ENCODE results near the gene C3orf80. TPM values are rescaled to one million over a fixed set of nuclear protein-coding genes. Genes with fewer than 3 reads are reported as not detected.
"Not testable (repeated sequence)": the region's sequence is repeated elsewhere in the genome, so short reads cannot be mapped to it uniquely, and the experiment has no call there.

Gene C3orf80
- not detected for total RNA-seq

DNA sequence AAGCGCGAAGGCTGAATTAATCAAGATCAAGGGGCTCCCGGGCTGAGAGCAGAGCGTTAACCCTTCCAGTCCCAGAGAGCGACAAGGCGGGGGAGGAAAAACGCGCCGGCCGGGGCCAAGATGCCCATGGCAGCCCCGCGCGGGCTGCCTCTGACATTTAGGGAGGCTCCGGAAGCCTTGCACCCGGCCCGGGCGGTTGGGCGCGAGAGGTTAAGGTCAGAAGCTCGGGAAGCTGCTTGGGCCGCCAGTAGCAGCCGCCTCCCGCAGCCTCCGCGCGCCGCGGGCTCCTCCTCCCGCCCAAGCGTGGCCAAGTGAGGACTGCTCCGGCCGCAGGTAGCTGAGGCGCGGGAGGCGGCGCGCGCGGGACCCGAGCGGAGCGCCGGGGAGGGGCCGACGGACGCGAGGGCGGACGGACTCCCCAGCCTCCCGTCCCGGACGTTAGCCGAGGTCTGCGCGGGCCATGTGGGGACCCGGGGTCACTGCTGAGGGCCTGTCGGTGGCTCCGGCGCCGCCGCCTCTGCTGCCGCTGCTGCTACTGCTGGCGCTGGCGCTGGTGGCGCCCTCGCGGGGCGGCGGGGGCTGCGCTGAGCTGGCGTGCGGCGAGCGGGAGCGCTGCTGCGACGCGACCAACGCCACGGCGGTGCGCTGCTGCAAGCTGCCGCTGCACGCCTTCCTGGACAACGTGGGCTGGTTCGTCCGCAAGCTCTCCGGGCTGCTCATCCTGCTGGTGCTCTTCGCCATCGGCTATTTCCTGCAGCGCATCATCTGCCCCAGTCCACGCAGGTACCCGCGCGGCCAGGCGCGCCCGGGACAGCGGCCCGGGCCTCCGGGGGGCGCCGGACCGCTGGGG is at the start of gene C3orf80:
Gene C3orf80 (plus strand): TSS at position 247 of the 850 bp plus-strand sequence. CDS start 214 bp downstream, at position 461.
- Mint-ChIP-seq H3K27me3 (peaks cover 31 to 44% of the 10 kb centered on the region in 2 donors), H3K9me3 (no peaks in the 10 kb centered on the region), H3K27ac (no peak within 1 kb of the TSS), H3K36me3 (no peaks in the 10 kb centered on the region), H3K4me3 (peak within 1 kb of the TSS; percentile 81), H3K4me1 (ENCODE audit: low read depth in 2 of 2) (peaks cover 10 to 18% of the 10 kb centered on the region in 2 donors)
- DNase-seq (ENCODE audit: low spot score) (peak; percentile 63), ATAC-seq (peak; percentile 91)

DNA sequence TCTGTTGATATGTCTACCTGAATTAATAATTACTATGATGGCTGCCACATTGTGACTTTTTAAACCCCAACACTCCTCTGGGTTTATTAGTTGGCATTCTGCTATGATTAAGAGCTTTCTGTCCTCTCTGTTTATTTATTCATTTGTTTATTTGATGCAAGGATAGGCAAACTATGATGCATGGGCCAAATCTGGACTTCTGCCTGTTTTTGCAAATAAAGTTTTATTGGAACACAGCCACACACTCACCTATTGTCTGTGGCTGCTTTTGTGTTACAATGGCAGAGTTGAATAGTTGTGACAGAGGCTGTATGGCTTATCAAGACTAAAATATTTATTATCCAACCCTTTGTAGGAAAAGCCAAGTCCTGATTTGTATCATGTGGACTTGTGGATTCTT is 48.3 kb upstream of the C3orf80 start:
- no peak for ATAC-seq
- no peaks in the 10 kb centered on the region for H3K9me3 Mint-ChIP-seq
- no peak overlapping the region for H3K27ac Mint-ChIP-seq
- H3K4me1 Mint-ChIP-seq (ENCODE audit: low read depth in 2 of 2), result no peaks in the 10 kb centered on the region
- DNase-seq (ENCODE audit: low spot score), result no peak
- peaks cover 4 to 6% of the 10 kb centered on the region in 2 donors for H3K27me3 Mint-ChIP-seq
- no peaks in the 10 kb centered on the region for H3K36me3 Mint-ChIP-seq
- no peak overlapping the region for H3K4me3 Mint-ChIP-seq

DNA sequence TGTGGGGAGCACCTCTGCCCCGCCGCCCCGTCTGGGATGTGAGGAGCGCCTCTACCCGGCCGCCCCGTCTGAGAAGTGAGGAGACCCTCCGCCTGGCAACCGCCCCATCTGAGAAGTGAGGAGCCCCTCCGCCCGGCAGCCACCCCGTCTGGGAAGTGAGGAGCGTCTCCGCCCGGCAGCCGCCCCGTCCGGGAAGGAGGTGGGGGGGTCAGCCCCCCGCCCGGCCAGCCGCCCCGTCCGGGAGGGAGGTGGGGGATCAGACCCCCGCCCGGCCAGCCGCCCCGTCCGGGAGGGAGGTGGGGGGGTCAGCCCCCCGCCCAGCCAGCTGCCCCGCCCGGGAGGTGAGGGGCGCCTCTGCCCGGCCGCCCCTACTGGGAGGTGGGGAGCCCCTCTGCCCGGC is 46.6 kb upstream of the C3orf80 start:
- H3K27me3 Mint-ChIP-seq; ATAC-seq; H3K4me1 Mint-ChIP-seq (ENCODE audit: low read depth in 2 of 2); DNase-seq (ENCODE audit: low spot score); H3K4me3 Mint-ChIP-seq; H3K9me3 Mint-ChIP-seq; H3K27ac Mint-ChIP-seq; H3K36me3 Mint-ChIP-seq: not testable (repeated sequence)

DNA sequence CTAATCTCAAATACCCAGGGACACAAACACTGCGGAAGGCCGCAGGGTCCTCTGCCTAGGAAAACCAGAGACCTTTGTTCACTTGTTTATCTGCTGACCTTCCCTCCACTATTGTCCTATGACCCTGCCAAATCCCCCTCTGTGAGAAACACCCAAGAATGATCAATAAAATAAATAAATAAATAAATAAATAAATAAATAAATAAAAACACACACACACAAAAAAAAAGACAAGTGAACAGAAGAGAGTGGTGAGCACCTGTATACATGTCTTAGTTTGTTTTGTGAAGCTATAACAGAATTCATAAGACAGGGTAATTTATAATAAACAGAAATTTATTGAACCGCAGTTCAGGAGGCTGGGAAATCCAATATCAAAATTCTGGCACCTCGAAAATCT is 45.8 kb upstream of the C3orf80 start:
- H3K4me1 Mint-ChIP-seq (ENCODE audit: low read depth in 2 of 2); H3K36me3 Mint-ChIP-seq: not testable (repeated sequence)

DNA sequence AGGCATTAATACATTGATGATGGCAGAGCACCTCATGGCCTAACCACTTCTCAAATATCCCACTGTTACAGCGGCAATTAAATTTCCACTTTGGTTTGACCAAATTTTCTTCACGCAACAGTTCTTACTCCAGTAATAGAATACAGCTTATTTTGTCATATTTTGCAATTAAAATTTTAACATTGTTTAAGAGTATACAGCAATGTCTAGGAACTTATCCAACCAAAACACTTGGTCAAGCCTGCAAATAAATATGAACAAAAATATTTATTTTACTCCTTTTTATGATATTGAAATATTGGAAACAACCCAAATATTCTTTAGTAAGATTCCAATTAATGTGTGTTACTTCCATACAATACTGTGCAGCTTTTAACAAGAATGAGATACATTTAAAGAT is 45.3 kb upstream of the C3orf80 start:
- H3K4me1 Mint-ChIP-seq (ENCODE audit: low read depth in 2 of 2), result no peaks in the 10 kb centered on the region
- no peaks in the 10 kb centered on the region for H3K36me3 Mint-ChIP-seq
- no peak for DNase-seq (ENCODE audit: low spot score)
- peaks cover 7% of the 10 kb centered on the region in 2 donors for H3K27me3 Mint-ChIP-seq
- H3K4me3 Mint-ChIP-seq, result no peak overlapping the region
- H3K27ac Mint-ChIP-seq, result no peak overlapping the region
- H3K9me3 Mint-ChIP-seq, result no peaks in the 10 kb centered on the region
- no peak for ATAC-seq

More for the DNA sequence above, 45.8 kb upstream of the C3orf80 start:
- H3K9me3 Mint-ChIP-seq; H3K27me3 Mint-ChIP-seq; H3K4me3 Mint-ChIP-seq; H3K27ac Mint-ChIP-seq; DNase-seq (ENCODE audit: low spot score); ATAC-seq: not testable (repeated sequence)

DNA sequence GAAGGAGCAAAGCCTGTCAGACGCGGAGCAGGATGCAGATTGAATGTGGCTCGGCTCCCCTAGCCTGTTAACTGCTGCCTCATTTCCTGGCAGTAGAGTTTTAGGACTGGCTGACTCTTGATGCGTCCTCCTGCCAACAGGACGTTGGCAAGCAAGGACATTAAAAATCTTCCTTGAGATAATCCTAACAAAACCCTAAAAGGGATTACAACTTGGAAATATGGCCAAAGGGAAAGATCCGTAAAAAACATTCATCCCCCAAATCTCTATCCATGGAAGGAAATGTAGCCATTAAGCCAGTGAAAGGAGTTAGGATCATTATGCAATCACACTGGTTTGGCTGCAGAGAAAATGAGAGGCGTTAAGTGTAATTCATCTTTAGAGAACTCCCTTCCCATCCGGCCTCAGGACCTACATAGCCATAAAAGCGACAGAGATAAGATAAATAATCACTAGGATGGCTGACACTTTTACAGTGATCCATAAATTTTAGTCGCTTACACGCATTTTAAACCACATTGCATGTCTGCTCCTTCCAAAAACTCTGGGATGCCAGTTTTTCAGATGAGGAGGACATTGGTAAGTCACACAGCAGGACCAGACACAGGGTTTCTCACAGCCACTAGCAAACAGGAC is 44.5 kb upstream of the C3orf80 start:
- H3K27ac Mint-ChIP-seq, result no peak overlapping the region
- no peaks in the 10 kb centered on the region for H3K4me1 Mint-ChIP-seq (ENCODE audit: low read depth in 2 of 2)
- H3K36me3 Mint-ChIP-seq, result no peaks in the 10 kb centered on the region
- H3K4me3 Mint-ChIP-seq, result no peak overlapping the region
- ATAC-seq (no peak), DNase-seq (ENCODE audit: low spot score) (no peak)
- H3K27me3 Mint-ChIP-seq, result peaks cover 7 to 8% of the 10 kb centered on the region in 2 donors
- no peaks in the 10 kb centered on the region for H3K9me3 Mint-ChIP-seq

DNA sequence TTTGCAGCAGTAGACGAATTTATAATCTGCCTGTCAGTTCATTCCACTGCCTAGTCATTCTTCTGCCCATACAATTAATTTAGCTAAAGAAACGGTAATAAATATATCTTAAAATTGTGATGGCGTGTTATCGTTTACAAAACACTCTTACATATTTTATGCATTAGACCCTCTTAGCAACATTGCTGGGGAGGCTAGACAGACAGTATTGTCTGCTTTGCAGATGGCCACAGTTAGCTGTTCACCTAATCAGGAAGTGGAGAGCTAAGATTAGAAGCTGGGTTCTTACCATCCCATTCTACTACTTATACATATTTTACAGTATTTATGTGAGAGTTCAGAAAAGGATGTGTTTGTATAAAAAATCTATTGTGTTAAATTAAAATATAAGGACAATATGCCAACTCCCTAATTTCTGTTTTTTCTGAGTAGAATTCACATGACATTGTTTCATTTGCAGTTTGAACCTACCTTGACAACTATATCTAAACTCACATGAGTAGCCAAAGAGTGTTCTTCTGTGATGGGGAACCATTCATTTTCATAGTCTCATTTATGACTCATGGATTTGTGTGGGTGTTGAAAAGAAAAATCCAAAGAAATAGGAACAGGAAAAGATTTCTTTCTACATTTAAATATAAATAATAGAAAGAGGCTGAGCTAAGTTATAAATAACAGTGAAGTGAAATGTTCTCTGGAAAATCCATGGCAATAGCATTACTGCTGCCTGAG is 41.7 kb upstream of the C3orf80 start:
- H3K36me3 Mint-ChIP-seq, result no peaks in the 10 kb centered on the region
- DNase-seq (ENCODE audit: low spot score), result no peak
- H3K9me3 Mint-ChIP-seq, result peaks cover 4% of the 10 kb centered on the region
- no peaks in the 10 kb centered on the region for H3K4me1 Mint-ChIP-seq (ENCODE audit: low read depth in 2 of 2)
- H3K27ac Mint-ChIP-seq, result no peak overlapping the region
- peaks cover 7 to 17% of the 10 kb centered on the region in 2 donors for H3K27me3 Mint-ChIP-seq
- ATAC-seq, result no peak
- H3K4me3 Mint-ChIP-seq, result no peak overlapping the region

DNA sequence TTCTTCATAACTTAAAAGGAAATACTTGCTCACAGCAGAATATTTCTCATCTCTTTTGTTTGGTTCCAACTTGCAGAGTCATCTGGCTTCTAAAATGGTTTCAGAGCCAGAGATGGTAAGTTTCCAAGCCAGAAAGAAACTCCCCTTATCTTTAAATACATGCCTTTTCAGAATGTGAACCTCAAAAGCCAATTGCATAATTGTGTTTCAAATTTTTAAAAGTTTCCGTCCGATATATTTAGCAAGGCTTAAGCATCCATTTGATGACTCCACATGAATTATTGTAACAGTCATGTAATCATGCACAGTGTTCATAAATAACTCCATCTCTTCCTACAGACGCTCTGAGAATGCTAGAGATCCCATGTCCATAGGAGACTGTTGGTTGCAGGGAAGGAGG is 40.6 kb upstream of the C3orf80 start:
- Mint-ChIP-seq H3K9me3 (peaks cover 4% of the 10 kb centered on the region), H3K27ac (no peak overlapping the region), H3K4me3 (no peak overlapping the region), H3K36me3 (no peaks in the 10 kb centered on the region), H3K27me3 (peaks cover 12 to 15% of the 10 kb centered on the region in 2 donors), H3K4me1 (ENCODE audit: low read depth in 2 of 2) (no peaks in the 10 kb centered on the region)
- ATAC-seq, result no peak
- no peak for DNase-seq (ENCODE audit: low spot score)

DNA sequence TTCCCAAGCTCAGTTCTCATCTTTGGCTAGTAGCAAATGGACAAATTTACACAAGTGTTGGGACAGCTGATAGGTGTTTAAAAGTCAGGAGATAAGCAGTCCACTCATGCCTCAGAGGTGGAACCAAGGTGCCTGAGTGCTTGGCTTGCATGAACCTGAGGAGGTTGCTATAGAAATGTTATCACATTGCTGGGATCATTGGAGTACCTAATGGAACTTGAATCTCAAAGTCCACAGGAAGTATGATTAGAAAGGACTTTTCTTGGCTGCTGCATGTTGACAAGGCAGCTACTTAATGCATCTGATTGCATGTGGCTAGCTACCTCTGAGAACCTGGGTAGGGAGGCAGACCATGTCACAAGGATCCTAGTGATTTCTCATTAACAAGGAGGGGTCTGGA is 39.5 kb upstream of the C3orf80 start:
- Mint-ChIP-seq H3K27me3 (peaks cover 14 to 16% of the 10 kb centered on the region in 2 donors), H3K36me3 (no peaks in the 10 kb centered on the region), H3K27ac (no peak overlapping the region), H3K4me1 (ENCODE audit: low read depth in 2 of 2) (no peaks in the 10 kb centered on the region), H3K4me3 (no peak overlapping the region), H3K9me3 (peaks cover 4% of the 10 kb centered on the region)
- no peak for ATAC-seq
- no peak for DNase-seq (ENCODE audit: low spot score)

DNA sequence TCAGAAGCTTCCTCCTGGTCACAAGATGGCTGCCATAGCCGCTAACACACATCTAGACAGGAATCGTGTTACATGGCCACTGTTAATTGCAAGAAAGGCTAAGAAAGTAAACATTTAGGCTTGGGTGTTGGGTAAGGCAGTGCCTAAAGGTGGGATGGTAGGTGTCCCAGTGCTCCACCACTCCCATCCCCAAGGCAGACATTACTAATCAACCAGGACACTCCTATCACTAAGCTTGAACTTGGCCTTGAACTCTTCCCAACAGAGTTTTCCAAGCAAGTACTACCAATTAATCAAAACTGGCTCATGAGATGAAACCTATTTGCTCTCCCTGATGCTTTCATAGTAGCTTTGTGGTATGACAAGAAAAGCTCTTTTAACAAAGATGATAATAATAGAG is 37.9 kb upstream of the C3orf80 start:
- H3K4me1 Mint-ChIP-seq (ENCODE audit: low read depth in 2 of 2), result no peaks in the 10 kb centered on the region
- peaks cover 4% of the 10 kb centered on the region for H3K9me3 Mint-ChIP-seq
- ATAC-seq, result no peak
- DNase-seq (ENCODE audit: low spot score), result no peak
- no peak overlapping the region for H3K27ac Mint-ChIP-seq
- no peaks in the 10 kb centered on the region for H3K36me3 Mint-ChIP-seq
- peaks cover 9 to 12% of the 10 kb centered on the region in 2 donors for H3K27me3 Mint-ChIP-seq
- no peak overlapping the region for H3K4me3 Mint-ChIP-seq

DNA sequence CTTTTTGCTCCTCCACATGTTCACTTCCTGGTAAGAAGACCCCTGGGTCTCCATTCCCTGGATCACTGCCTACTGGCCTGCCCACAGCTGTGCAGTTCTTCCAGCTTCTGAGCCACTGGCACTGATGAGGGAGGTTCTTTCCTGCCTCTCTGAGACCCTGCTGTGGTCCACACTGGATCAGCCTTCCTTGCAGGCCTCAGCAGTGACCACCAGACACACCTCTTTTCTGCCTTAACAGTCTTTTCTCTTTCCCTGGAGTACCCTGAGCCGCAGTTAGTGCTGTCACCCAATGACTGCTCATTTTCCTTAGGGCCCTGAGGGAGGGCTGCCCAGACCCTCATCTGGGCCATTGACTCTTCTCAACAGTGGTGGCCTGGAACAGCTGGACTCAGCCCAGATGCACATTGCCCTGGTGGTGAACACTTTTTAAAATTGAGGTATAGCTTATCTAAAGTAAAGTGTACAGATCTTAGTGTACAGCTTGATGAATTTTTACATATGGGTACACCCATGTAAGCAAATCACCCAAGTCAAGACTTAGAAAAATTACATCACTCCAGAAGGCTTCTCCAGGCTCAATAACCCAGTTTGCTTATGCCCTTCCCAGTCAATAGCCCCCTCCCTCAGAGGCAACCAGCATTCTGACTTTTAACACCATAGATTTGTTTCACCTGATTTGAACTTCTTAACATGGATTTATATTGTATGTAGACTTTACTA is 32.8 kb upstream of the C3orf80 start:
- H3K4me3 Mint-ChIP-seq, result no peak overlapping the region
- peaks cover 4 to 9% of the 10 kb centered on the region in 2 donors for H3K27me3 Mint-ChIP-seq
- H3K36me3 Mint-ChIP-seq, result no peaks in the 10 kb centered on the region
- ATAC-seq, result peak in 1 of 2 donors; percentile 37
- H3K4me1 Mint-ChIP-seq (ENCODE audit: low read depth in 2 of 2), result no peaks in the 10 kb centered on the region
- DNase-seq (ENCODE audit: low spot score), result no peak
- H3K9me3 Mint-ChIP-seq, result no peaks in the 10 kb centered on the region
- H3K27ac Mint-ChIP-seq, result no peak overlapping the region

DNA sequence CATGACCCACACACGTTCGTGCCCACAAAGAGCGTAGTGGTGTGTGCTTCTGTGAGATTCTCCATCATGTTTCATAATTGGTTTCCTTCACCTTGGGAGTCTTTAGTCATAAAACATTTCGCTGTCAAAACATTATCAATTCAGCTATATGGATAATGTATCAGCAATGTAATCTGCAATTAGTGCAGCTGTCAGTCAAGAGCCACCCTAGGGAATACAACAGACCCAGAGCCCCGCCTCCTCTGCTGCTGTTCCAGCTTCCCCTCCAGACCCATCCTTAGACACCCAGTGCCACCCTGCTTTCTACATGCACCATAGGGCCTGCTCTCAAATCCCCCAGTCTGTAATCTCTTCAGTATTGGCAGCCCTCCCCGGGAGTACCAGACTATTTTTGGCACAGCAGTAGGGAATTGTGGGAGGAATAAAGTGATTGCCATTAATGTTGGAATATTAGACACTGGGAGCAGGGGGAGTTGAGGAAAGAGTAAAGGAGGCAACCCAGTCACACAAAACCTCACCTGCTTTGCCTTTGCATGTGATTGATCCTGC is 31.5 kb upstream of the C3orf80 start:
- no peak for DNase-seq (ENCODE audit: low spot score)
- no peak for ATAC-seq
- Mint-ChIP-seq H3K9me3 (no peaks in the 10 kb centered on the region), H3K36me3 (no peaks in the 10 kb centered on the region), H3K27ac (no peak overlapping the region), H3K27me3 (peaks cover 4 to 9% of the 10 kb centered on the region in 2 donors), H3K4me1 (ENCODE audit: low read depth in 2 of 2) (no peaks in the 10 kb centered on the region), H3K4me3 (no peak overlapping the region)

DNA sequence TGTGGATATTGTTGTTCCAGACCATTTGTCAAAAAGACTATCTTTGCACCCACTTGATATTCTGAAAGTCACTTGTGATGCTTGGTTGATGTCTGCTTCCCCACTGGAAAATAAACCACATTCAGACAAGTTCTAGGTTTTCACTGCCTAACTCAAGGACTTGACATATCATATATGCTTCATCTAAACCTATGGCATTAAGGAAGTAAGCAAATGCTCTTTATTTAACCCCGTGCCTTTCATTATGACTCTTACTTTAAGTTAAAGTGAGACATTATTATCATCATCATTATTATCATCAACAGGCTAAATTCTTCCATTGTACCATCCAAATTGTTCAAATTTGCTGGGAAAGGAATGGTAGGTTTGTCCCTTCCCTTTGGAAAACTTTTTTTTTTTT is 30.8 kb upstream of the C3orf80 start:
- no peak for ATAC-seq
- Mint-ChIP-seq H3K4me3 (no peak overlapping the region), H3K27me3 (peaks cover 4 to 6% of the 10 kb centered on the region in 2 donors), H3K9me3 (no peaks in the 10 kb centered on the region), H3K36me3 (no peaks in the 10 kb centered on the region), H3K4me1 (ENCODE audit: low read depth in 2 of 2) (no peaks in the 10 kb centered on the region), H3K27ac (no peak overlapping the region)
- no peak for DNase-seq (ENCODE audit: low spot score)
